ENCODE measurements around the gene CACNA1I. TPM values are rescaled to one million over a fixed set of nuclear protein-coding genes. Genes with fewer than 3 reads are reported as not detected.

Gene CACNA1I
- polyA plus RNA-seq, 1 of the 3 experiments (the other 2 are of a cell fraction), result not detected

- Histone ChIP-seq H3K27me3 (ENCODE audit: insufficient read depth) (no peaks in the 10 kb centered on the region), H2AFZ (ENCODE audit: low read depth) (no peak overlapping the region), H3K27ac (ENCODE audit: low read depth in 2 of 2, low read length in 1 of 2) (no peak overlapping the region), H3K9me2 (no peaks in the 10 kb centered on the region), H3K4me1 (ENCODE audit: control insufficient read depth in 1 of 2, insufficient read depth in 2 of 2, low read depth in 1 of 2, low read length in 1 of 2) (peaks cover 0 to 3% of the 10 kb centered on the region in 2 experiments; a peak in 1 of 4 replicates), H3K4me2 (no peak overlapping the region), H3K4me3 (ENCODE audit: low read depth in 2 of 2, low read length in 1 of 2) (no peak overlapping the region), H3K79me2 (ENCODE audit: insufficient read depth) (no peaks in the 10 kb centered on the region), H4K20me1 (ENCODE audit: insufficient read depth) (no peaks in the 10 kb centered on the region), H3F3A (replicated peaks; ENCODE audit: insufficient read depth) (no peaks in the 10 kb centered on the region), H3K36me3 (replicated peaks in 1 of 2; ENCODE audit: control insufficient read depth in 1 of 2, insufficient read depth in 2 of 2, low read length in 1 of 2) (no peaks in the 10 kb centered on the region), H3K9me3 (no peaks in the 10 kb centered on the region), H3K9ac (no peak overlapping the region)
- no peak for DNase-seq
- TF ChIP-seq GABPA (IDR thresholded peaks at IDR 0.05; ENCODE audit: low read depth), result no peak
- TF ChIP-seq FOXJ3 (CRISPR knock-in tag; IDR thresholded peaks at IDR 0.05), result no peak
- no peak for TF ChIP-seq RXRA (IDR thresholded peaks at IDR 0.05; ENCODE audit: borderline replicate concordance, low read depth)
- no peak for TF ChIP-seq TEAD4 (IDR thresholded peaks at IDR 0.05; ENCODE audit: borderline replicate concordance, insufficient read depth)
- TF ChIP-seq FOXM1 (IDR thresholded peaks at IDR 0.05; ENCODE audit: low read depth), result no peak
- no peak for TF ChIP-seq SIN3A (IDR thresholded peaks at IDR 0.05; ENCODE audit: borderline replicate concordance, low read depth, low read length)
- TF ChIP-seq REST (IDR thresholded peaks at IDR 0.05; ENCODE audit: low read depth, low read length), result no peak
- CTCF ChIA-PET, result interaction anchor here (1.6 kb wide), 1 partner anchor 16 kb away, joined by 3 read pairs; no protein-coding TSS in a partner anchor
- POLR2A ChIA-PET, result no interaction called here
- WGBS (ENCODE audit: low lambda C conversion rate), result 76% methylated on average over 4 of the region's 19 CpGs
Measured at GRCh38 chr22:39699631-39700360, 129.2 kb downstream of the CACNA1I start.

- peaks cover 0 to 3% of the 10 kb centered on the region in 2 experiments; a peak in 1 of 4 replicates for H3K4me1 ChIP-seq (ENCODE audit: control insufficient read depth in 1 of 2, insufficient read depth in 2 of 2, low read depth in 1 of 2, low read length in 1 of 2)
- ChIA-PET CTCF (interaction anchor here (1.6 kb wide), 1 partner anchor 15 kb away, joined by 3 read pairs; no protein-coding TSS in a partner anchor), POLR2A (no interaction called here)
- H3K9me2 ChIP-seq, result no peaks in the 10 kb centered on the region
- H2AFZ ChIP-seq (ENCODE audit: low read depth), result no peak overlapping the region
- no peak overlapping the region for H3K4me2 ChIP-seq
- H3F3A ChIP-seq (replicated peaks; ENCODE audit: insufficient read depth), result no peaks in the 10 kb centered on the region
- no peak overlapping the region for H3K27ac ChIP-seq (ENCODE audit: low read depth in 2 of 2, low read length in 1 of 2)
- H3K4me3 ChIP-seq (ENCODE audit: low read depth in 2 of 2, low read length in 1 of 2), result no peak overlapping the region
- no peak overlapping the region for H3K9ac ChIP-seq
- H3K36me3 ChIP-seq (replicated peaks in 1 of 2; ENCODE audit: control insufficient read depth in 1 of 2, insufficient read depth in 2 of 2, low read length in 1 of 2), result no peaks in the 10 kb centered on the region
- no peaks in the 10 kb centered on the region for H3K27me3 ChIP-seq (ENCODE audit: insufficient read depth)
- no peak for DNase-seq
- no peaks in the 10 kb centered on the region for H3K79me2 ChIP-seq (ENCODE audit: insufficient read depth)
- 39% methylated on average over 2 of the region's 7 CpGs for WGBS (ENCODE audit: low lambda C conversion rate)
- H4K20me1 ChIP-seq (ENCODE audit: insufficient read depth), result no peaks in the 10 kb centered on the region
- H3K9me3 ChIP-seq, result no peaks in the 10 kb centered on the region
- TF ChIP-seq RFX5 (IDR thresholded peaks at IDR 0.05; ENCODE audit: low read length) (no peak), SMC3 (IDR thresholded peaks at IDR 0.05; ENCODE audit: low read depth, low read length) (no peak), TAF1 (IDR thresholded peaks at IDR 0.05; ENCODE audit: borderline replicate concordance, low read depth, low read length) (no peak), FOSL2 (IDR thresholded peaks at IDR 0.05; ENCODE audit: borderline replicate concordance, low read depth) (no peak), PBX3 (IDR thresholded peaks at IDR 0.05) (no peak), NFIC (IDR thresholded peaks at IDR 0.05; ENCODE audit: borderline replicate concordance) (no peak), FOXM1 (IDR thresholded peaks at IDR 0.05; ENCODE audit: low read depth) (no peak), ELF1 (IDR thresholded peaks at IDR 0.05) (no peak), MAX (IDR thresholded peaks at IDR 0.05; ENCODE audit: low read depth) (no peak), RAD21 (IDR thresholded peaks at IDR 0.05; ENCODE audit: low read length) (no peak), TCF12 (IDR thresholded peaks at IDR 0.05) (no peak), GATA2 (CRISPR knock-in tag; IDR thresholded peaks at IDR 0.05) (no peak), RCOR1 (IDR thresholded peaks at IDR 0.05; ENCODE audit: low read length) (no peak), REST (IDR thresholded peaks at IDR 0.05; ENCODE audit: low read depth, low read length) (no peak)
Measured at GRCh38 chr22:39700565-39700964, 130.0 kb downstream of the CACNA1I start.

All from SK-N-SH (cell line).